PFSK-1 (cell line): Measurements from ENCODE around the gene GFPT2.

Experiments used
- FOXP2 ChIP-seq: optimal IDR thresholded peaks from 2 replicates; pipeline ENCODE3; 2011; ENCODE audit warnings: borderline replicate concordance, control low read depth, inconsistent platforms; ENCODE audit not compliant: insufficient read depth; ENCODE audit errors: extremely low read length, extremely low read depth
- POLR2AphosphoS5 ChIP-seq: IDR thresholded peaks from 2 replicates; pipeline ENCODE4 v1.6.1; 2012; ENCODE audit warnings: low read depth, mild to moderate bottlenecking, control low read depth, low read length, moderate library complexity
- SIN3A ChIP-seq: IDR thresholded peaks from 2 replicates; pipeline ENCODE4 v1.6.1; 2012; ENCODE audit warnings: mild to moderate bottlenecking, low read length, moderate library complexity, borderline replicate concordance; ENCODE audit not compliant: insufficient read depth
- TAF1 ChIP-seq: IDR thresholded peaks from 2 replicates; pipeline ENCODE4 v1.6.1; 2012; ENCODE audit warnings: low read length, control low read depth, borderline replicate concordance; ENCODE audit not compliant: insufficient read depth
- TF ChIP-seq, protein P1 (sequence below), 2 experiments: IDR thresholded peaks; 2 replicates each; pipeline versions ENCODE4 v1.6.1 to v1.8.0; 2011 to 2012; ENCODE audit warnings: low read depth in 2 of 2, low read length in 2 of 2, control low read depth in 1 of 2, inconsistent platforms in 1 of 2, mild to moderate bottlenecking in 1 of 2, moderate library complexity in 1 of 2; ENCODE audit not compliant: insufficient read depth in 1 of 2

GFPT2 gene

GRCh38 chr5:180360078-180360957, 7.2 kb upstream of the GFPT2 start:
- TF ChIP-seq, protein P1, sequence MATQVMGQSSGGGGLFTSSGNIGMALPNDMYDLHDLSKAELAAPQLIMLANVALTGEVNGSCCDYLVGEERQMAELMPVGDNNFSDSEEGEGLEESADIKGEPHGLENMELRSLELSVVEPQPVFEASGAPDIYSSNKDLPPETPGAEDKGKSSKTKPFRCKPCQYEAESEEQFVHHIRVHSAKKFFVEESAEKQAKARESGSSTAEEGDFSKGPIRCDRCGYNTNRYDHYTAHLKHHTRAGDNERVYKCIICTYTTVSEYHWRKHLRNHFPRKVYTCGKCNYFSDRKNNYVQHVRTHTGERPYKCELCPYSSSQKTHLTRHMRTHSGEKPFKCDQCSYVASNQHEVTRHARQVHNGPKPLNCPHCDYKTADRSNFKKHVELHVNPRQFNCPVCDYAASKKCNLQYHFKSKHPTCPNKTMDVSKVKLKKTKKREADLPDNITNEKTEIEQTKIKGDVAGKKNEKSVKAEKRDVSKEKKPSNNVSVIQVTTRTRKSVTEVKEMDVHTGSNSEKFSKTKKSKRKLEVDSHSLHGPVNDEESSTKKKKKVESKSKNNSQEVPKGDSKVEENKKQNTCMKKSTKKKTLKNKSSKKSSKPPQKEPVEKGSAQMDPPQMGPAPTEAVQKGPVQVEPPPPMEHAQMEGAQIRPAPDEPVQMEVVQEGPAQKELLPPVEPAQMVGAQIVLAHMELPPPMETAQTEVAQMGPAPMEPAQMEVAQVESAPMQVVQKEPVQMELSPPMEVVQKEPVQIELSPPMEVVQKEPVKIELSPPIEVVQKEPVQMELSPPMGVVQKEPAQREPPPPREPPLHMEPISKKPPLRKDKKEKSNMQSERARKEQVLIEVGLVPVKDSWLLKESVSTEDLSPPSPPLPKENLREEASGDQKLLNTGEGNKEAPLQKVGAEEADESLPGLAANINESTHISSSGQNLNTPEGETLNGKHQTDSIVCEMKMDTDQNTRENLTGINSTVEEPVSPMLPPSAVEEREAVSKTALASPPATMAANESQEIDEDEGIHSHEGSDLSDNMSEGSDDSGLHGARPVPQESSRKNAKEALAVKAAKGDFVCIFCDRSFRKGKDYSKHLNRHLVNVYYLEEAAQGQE (IDR thresholded peaks at IDR 0.05; ENCODE audit: insufficient read depth in 1 of 2, low read depth in 2 of 2, low read length in 2 of 2): no peak
- no peak for TF ChIP-seq SIN3A
- no peak for TF ChIP-seq TAF1
- no peak for TF ChIP-seq FOXP2
- TF ChIP-seq POLR2AphosphoS5: no peak

DNA sequence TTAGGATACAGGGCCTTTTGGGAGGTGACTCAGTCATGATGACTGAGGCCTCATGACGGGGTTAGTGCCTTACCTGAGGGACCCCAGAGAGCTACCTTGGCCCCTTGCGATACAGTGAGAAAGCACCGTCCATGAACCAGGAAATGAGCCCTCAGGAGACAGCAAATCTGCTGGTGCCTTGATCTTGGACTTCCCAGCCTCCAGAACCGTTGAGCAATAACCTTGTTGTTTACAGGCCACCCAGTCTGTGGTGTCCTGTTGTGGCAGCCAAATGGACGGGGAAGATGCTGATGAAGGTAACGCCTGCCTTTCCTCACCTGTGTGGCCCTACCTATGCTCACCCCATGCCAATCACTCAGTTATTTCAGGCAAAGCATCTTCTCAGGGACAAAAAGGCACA, 5.6 kb upstream of the GFPT2 start:
- TF ChIP-seq POLR2AphosphoS5 (no peak), TAF1 (no peak), FOXP2 (no peak), SIN3A (no peak)
- TF ChIP-seq, protein P1 (IDR thresholded peaks at IDR 0.05; ENCODE audit: insufficient read depth in 1 of 2, low read depth in 2 of 2, low read length in 2 of 2): no peak

DNA sequence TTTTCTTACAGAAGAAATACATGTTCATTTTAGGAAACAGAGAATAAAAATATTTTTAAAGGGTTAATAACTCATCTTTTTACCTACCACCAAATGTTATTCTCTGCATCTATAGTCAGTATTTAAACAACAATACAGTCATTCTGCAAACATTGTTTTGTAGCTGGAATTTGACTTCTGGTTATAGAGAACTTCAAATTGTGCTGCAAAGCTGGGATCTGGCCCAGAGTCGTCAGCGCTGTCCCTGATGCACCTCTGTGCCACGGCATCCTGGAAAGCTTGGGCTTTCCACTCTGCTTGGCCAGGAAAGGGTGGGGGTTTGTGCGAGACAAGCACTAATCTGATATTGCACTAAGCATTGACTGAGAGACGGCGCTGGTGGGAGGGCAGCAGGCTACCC, 5.0 kb upstream of the GFPT2 start:
- TF ChIP-seq TAF1 (no peak), FOXP2 (no peak), SIN3A (no peak), POLR2AphosphoS5 (no peak)
- TF ChIP-seq, protein P1 (IDR thresholded peaks at IDR 0.05; ENCODE audit: insufficient read depth in 1 of 2, low read depth in 2 of 2, low read length in 2 of 2): no peak

DNA sequence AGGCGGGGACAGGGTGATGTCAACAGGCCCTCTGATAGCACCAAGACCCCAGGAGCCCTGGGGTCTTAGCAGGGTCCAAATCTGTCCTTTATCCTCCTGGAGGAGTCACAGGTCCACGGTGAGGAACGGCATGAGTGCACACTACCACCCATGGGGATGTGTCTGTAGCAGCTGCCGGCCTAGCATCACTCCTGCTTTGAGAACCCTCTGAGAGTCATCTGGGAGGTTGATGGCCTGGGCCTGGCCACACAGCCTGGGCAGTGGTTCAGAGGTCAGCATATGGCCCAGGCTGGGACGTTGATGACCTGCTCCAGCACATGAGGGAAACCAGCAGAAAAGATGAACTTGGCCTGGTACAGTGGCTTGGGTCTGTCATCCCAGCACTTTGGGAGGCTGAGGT, 1.8 kb upstream of the GFPT2 start:
- TF ChIP-seq, protein P1 (IDR thresholded peaks at IDR 0.05; ENCODE audit: insufficient read depth in 1 of 2, low read depth in 2 of 2, low read length in 2 of 2): no peak
- TF ChIP-seq SIN3A (no peak), FOXP2 (no peak), POLR2AphosphoS5 (no peak), TAF1 (no peak)
